SK-N-SH (cell line): ENCODE results near the gene CNTROB. TPM values are rescaled to one million over a fixed set of nuclear protein-coding genes. Genes with fewer than 3 reads are reported as not detected.

ENCODE experiments used
- CTCF ChIA-PET: fragments of 300-600, 350-600 bp; formaldehyde crosslinking; extraction: SDS; loops from one replicate; lab custom pipeline; 2021; lab: Yijun Ruan, JAX
- POLR2A ChIA-PET: fragments of 350-600 bp; sonication (Branson Sonifier 250); formaldehyde crosslinking; extraction: SDS; loops from one replicate; lab custom pipeline; 2020; ENCODE audit warnings: antibody characterized with exemption, inconsistent platforms; lab: Yijun Ruan, JAX
- DNase-seq: peaks from one replicate; pipeline ENCODE4 v3.0.0; 2012
- H2AFZ ChIP-seq: fragments of 200-600 bp; sonication (generic); 2 replicates; pipeline ENCODE4 v1.8.1; 2016; ENCODE audit warnings: antibody characterized with exemption, mild to moderate bottlenecking, low read depth
- H3F3A ChIP-seq: fragments of 200-600 bp; sonication (generic); replicated peaks from 2 replicates; pipeline ENCODE3; 2016; ENCODE audit warnings: antibody characterized with exemption, mild to moderate bottlenecking; ENCODE audit not compliant: insufficient read depth
- H3K27ac ChIP-seq, 2 experiments: fragments of 200-500 bp in 1 of 2; fragments of 200-600 bp in 1 of 2; sonication (Bioruptor generic) in 1 of 2; sonication (generic), shearing (Covaris generic) in 1 of 2; 2 replicates each; pipeline versions ENCODE4 v1.5.1 to v1.6.1; 2014 to 2016; ENCODE audit warnings: low read depth in 2 of 2, inconsistent platforms in 1 of 2, low read length in 1 of 2, mild to moderate bottlenecking in 1 of 2, mixed read lengths in 1 of 2
- H3K27me3 ChIP-seq: fragments of 200-600 bp; sonication (generic), shearing (Covaris generic); 2 replicates; pipeline ENCODE4 v1.6.1; 2016; ENCODE audit warnings: mixed run types; ENCODE audit not compliant: insufficient read depth
- H3K36me3 ChIP-seq, 2 experiments: fragments of 200-500 bp in 1 of 2; fragments of 200-600 bp in 1 of 2; sonication (Bioruptor generic) in 1 of 2; sonication (generic) in 1 of 2; replicated peaks in 1 of 2; 2 replicates each; pipeline versions ENCODE3 to v1.5.1; 2014 to 2016; ENCODE audit warnings: low read length in 1 of 2, mild to moderate bottlenecking in 1 of 2; ENCODE audit not compliant: insufficient read depth in 2 of 2, control insufficient read depth in 1 of 2
- H3K4me1 ChIP-seq, 2 experiments: fragments of 200-500 bp in 1 of 2; fragments of 200-600 bp in 1 of 2; sonication (Bioruptor generic) in 1 of 2; sonication (generic), shearing (Covaris generic) in 1 of 2; 2 replicates each; pipeline versions ENCODE4 v1.5.1 to v1.6.1; 2014 to 2016; ENCODE audit warnings: low read depth in 1 of 2, low read length in 1 of 2, mixed run types in 1 of 2; ENCODE audit not compliant: insufficient read depth in 2 of 2, control insufficient read depth in 1 of 2
- H3K4me2 ChIP-seq: fragments of 200-600 bp; sonication (generic), shearing (Covaris generic); 2 replicates; pipeline ENCODE4 v1.6.1; 2017; ENCODE audit warnings: mixed run types
- H3K4me3 ChIP-seq, 2 experiments: fragments of 200-500 bp in 1 of 2; fragments of 200-600 bp in 1 of 2; sonication (Bioruptor generic) in 1 of 2; sonication (generic), shearing (Covaris generic) in 1 of 2; 2 replicates each; pipeline versions ENCODE4 v1.5.1 to v1.8.1; 2014 to 2016; ENCODE audit warnings: low read depth in 2 of 2, inconsistent platforms in 1 of 2, low read length in 1 of 2, mild to moderate bottlenecking in 1 of 2, mixed read lengths in 1 of 2, moderate library complexity in 1 of 2
- H3K79me2 ChIP-seq: fragments of 200-600 bp; sonication (generic); 2 replicates; pipeline ENCODE4 v1.8.1; 2017; ENCODE audit warnings: mild to moderate bottlenecking; ENCODE audit not compliant: insufficient read depth
- H3K9ac ChIP-seq: fragments of 200-600 bp; sonication (generic); 2 replicates; pipeline ENCODE4 v1.6.1; 2017; ENCODE audit warnings: mixed run types
- H3K9me2 ChIP-seq: fragments of 200-600 bp; sonication (generic); 2 replicates; pipeline ENCODE4 v1.6.1; 2017; ENCODE audit warnings: mixed run types
- H3K9me3 ChIP-seq: fragments of 200-600 bp; sonication (generic); 2 replicates; pipeline ENCODE4 v1.6.1; 2017; ENCODE audit warnings: mixed run types, mild to moderate bottlenecking, moderate library complexity
- H4K20me1 ChIP-seq: fragments of 200-600 bp; sonication (generic); 2 replicates; pipeline ENCODE4 v1.6.1; 2017; ENCODE audit warnings: mild to moderate bottlenecking, mixed run types; ENCODE audit not compliant: insufficient read depth
- ELF1 ChIP-seq: IDR thresholded peaks from 2 replicates; pipeline ENCODE4 v1.4.0; 2012
- EP300 ChIP-seq, 2 experiments: IDR thresholded peaks; 2 replicates each; pipeline versions ENCODE4 v1.4.0 to v1.6.1; 2012; ENCODE audit warnings: borderline replicate concordance in 1 of 2, low read depth in 1 of 2, low read length in 1 of 2
- EZH2phosphoT487 ChIP-seq: fragments of 200-600 bp; sonication (generic); IDR thresholded peaks from 2 replicates; pipeline ENCODE4 v1.6.1; 2017; ENCODE audit warnings: low read depth, mixed run types, mild to moderate bottlenecking, antibody characterized with exemption, moderate library complexity, borderline replicate concordance
- FOSL2 ChIP-seq: IDR thresholded peaks from 2 replicates; pipeline ENCODE4 v1.4.0; 2012; ENCODE audit warnings: low read depth, mild to moderate bottlenecking, moderate library complexity, borderline replicate concordance
- FOXJ3 ChIP-seq: sonication (generic); formaldehyde crosslinking; IDR thresholded peaks from 2 replicates; pipeline ENCODE4 v1.5.1; 2020; ENCODE audit warnings: mild to moderate bottlenecking, missing genetic modification reagents
- GABPA ChIP-seq: IDR thresholded peaks from 2 replicates; pipeline ENCODE4 v1.4.0; 2012; ENCODE audit warnings: low read depth, mild to moderate bottlenecking
- JUND ChIP-seq: IDR thresholded peaks from 2 replicates; pipeline ENCODE4 v1.4.0; 2012
- MXI1 ChIP-seq: IDR thresholded peaks from 2 replicates; pipeline ENCODE4 v1.6.1; 2012; ENCODE audit warnings: mild to moderate bottlenecking, low read depth, low read length, improper control_type of control experiment
- NFIC ChIP-seq: IDR thresholded peaks from 2 replicates; pipeline ENCODE4 v1.4.0; 2012; ENCODE audit warnings: borderline replicate concordance
- TCF12 ChIP-seq: IDR thresholded peaks from 2 replicates; pipeline ENCODE4 v1.4.0; 2012
- WGBS: methylation state at CpG from one replicate; pipeline ENCODE4 v1.1.6; 2017; ENCODE audit warnings: low lambda C conversion rate; 5-methylcytosine and 5-hydroxymethylcytosine counted together
- polyA plus RNA-seq, 3 experiments: library from polyadenylated mRNA; depleted of rRNA; stranded (reverse); fragments of >200 nt; gene quantifications; 2 replicates each; pipeline ENCODE4 v1.2.3, GENCODE V29; 2012
- TF ChIP-seq, protein P1 (sequence below): fragments of 150-350 bp; IDR thresholded peaks from 2 replicates; pipeline ENCODE4 v1.6.1; 2016; ENCODE audit warnings: mild to moderate bottlenecking, low read depth, low read length
- TF ChIP-seq, protein P2 (sequence below): IDR thresholded peaks from 2 replicates; pipeline ENCODE4 v1.4.0; 2012; ENCODE audit warnings: low read depth, borderline replicate concordance
- TF ChIP-seq, protein P3 (sequence below): fragments of 150-350 bp; IDR thresholded peaks from 2 replicates; pipeline ENCODE4 v1.6.1; 2017; ENCODE audit warnings: antibody characterized with exemption, low read length, low read depth, borderline replicate concordance
- TF ChIP-seq, protein P4 (sequence below): IDR thresholded peaks from 2 replicates; pipeline ENCODE4 v1.4.0; 2012; ENCODE audit warnings: low read depth

Gene CNTROB
- polyA plus RNA-seq, 1 of the 3 experiments (the other 2 are of a cell fraction), result 26.3 TPM

DNA sequence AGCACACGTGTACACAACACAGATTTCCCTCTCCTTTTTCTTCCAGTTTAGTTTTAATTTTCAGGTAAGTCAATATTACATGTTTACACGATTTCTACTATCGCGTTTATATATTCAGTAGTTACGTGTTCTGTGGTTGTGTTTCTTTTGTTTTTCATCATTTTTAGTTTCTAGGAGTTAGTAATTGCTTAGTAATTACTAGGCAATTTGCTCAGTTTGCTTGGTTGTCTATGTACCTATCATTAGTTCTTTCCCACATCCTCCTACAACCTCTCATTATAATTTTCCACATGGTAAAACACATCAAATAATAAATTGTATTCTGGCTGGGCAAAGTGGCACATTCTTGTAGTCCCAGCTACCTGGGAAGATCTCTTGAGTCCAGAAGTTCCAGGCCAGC lies 45.8 kb downstream of the CNTROB start:
- no peak for DNase-seq
- ChIA-PET CTCF (interaction anchor here (1.1 to 8.0 kb wide), 3 partner anchors 9 to 77 kb away, joined by 3 to 47 read pairs (median 3); no protein-coding TSS in a partner anchor), POLR2A (no interaction called here)
- no peak overlapping the region for H2AFZ ChIP-seq
- no peaks in the 10 kb centered on the region for H4K20me1 ChIP-seq
- H3K4me3 ChIP-seq, result no peak overlapping the region
- H3K36me3 ChIP-seq, result no peaks in the 10 kb centered on the region
- no peak overlapping the region for H3K9ac ChIP-seq
- H3F3A ChIP-seq, result peaks cover 10% of the 10 kb centered on the region
- no peaks in the 10 kb centered on the region for H3K27me3 ChIP-seq
- H3K79me2 ChIP-seq, result no peaks in the 10 kb centered on the region
- H3K9me3 ChIP-seq, result no peaks in the 10 kb centered on the region; the same call in 1 of the 2 replicates
- H3K9me2 ChIP-seq, result no peaks in the 10 kb centered on the region
- H3K4me1 ChIP-seq, result no peaks in the 10 kb centered on the region; a peak in 1 of 4 replicates
- H3K27ac ChIP-seq, result no peak overlapping the region
- WGBS, result 91% methylated on average over 5 of the region's 5 CpGs
- TF ChIP-seq, protein P1, sequence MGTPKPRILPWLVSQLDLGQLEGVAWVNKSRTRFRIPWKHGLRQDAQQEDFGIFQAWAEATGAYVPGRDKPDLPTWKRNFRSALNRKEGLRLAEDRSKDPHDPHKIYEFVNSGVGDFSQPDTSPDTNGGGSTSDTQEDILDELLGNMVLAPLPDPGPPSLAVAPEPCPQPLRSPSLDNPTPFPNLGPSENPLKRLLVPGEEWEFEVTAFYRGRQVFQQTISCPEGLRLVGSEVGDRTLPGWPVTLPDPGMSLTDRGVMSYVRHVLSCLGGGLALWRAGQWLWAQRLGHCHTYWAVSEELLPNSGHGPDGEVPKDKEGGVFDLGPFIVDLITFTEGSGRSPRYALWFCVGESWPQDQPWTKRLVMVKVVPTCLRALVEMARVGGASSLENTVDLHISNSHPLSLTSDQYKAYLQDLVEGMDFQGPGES, result no peak
- no peak for TF ChIP-seq FOXJ3 (CRISPR knock-in tag)
- TF ChIP-seq, protein P2, sequence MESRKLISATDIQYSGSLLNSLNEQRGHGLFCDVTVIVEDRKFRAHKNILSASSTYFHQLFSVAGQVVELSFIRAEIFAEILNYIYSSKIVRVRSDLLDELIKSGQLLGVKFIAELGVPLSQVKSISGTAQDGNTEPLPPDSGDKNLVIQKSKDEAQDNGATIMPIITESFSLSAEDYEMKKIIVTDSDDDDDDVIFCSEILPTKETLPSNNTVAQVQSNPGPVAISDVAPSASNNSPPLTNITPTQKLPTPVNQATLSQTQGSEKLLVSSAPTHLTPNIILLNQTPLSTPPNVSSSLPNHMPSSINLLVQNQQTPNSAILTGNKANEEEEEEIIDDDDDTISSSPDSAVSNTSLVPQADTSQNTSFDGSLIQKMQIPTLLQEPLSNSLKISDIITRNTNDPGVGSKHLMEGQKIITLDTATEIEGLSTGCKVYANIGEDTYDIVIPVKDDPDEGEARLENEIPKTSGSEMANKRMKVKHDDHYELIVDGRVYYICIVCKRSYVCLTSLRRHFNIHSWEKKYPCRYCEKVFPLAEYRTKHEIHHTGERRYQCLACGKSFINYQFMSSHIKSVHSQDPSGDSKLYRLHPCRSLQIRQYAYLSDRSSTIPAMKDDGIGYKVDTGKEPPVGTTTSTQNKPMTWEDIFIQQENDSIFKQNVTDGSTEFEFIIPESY, result no peak
- TF ChIP-seq, all 33 proteins: peak for 0
- H3K4me2 ChIP-seq, result no peak overlapping the region

DNA sequence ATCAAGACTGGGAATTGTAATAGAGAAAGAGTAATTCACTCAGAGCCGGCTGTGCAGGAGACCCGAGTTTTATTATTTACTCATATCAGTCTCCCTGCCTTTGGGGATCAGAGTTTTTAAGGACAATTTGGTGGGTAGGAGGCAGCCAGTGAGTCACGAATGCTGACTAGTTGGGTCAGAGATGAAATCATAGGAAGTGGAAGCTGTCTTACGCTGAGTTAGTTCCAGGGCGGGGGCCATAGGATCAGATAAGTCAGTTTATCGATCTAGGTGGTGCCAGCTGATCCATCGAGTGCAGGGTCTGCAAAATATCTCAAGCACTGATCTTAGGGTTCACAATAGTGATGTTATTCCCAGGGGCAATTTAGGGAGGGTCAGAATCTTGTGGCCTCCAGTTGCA lies 50.2 kb downstream of the CNTROB start:
- 8% methylated on average over 7 of the region's 7 CpGs for WGBS
- peak overlapping the region; percentile 80 for H2AFZ ChIP-seq
- TF ChIP-seq, protein P3, sequence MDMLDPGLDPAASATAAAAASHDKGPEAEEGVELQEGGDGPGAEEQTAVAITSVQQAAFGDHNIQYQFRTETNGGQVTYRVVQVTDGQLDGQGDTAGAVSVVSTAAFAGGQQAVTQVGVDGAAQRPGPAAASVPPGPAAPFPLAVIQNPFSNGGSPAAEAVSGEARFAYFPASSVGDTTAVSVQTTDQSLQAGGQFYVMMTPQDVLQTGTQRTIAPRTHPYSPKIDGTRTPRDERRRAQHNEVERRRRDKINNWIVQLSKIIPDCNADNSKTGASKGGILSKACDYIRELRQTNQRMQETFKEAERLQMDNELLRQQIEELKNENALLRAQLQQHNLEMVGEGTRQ, result no peak
- TF ChIP-seq NFIC, result peak; percentile 30; the same call in 1 of the 2 replicates
- peak; percentile 79 for TF ChIP-seq FOSL2
- TF ChIP-seq MXI1, result no peak
- TF ChIP-seq, protein P1, result no peak
- peak; percentile 52; the same call in 1 of the 2 replicates for TF ChIP-seq TCF12
- TF ChIP-seq EP300 (IDR thresholded peaks at IDR 0.05; ENCODE audit: borderline replicate concordance in 1 of 2, low read depth in 1 of 2, low read length in 1 of 2), result peak in 1 of 2 experiments; percentile 34; a peak in 1 of 4 replicates
- TF ChIP-seq, protein P4, sequence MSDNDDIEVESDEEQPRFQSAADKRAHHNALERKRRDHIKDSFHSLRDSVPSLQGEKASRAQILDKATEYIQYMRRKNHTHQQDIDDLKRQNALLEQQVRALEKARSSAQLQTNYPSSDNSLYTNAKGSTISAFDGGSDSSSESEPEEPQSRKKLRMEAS, result no peak
- peak; percentile 41; the same call in 1 of the 2 replicates for TF ChIP-seq GABPA
- TF ChIP-seq JUND, result peak; percentile 59
- TF ChIP-seq EZH2phosphoT487, result no peak
- no peak for TF ChIP-seq ELF1
- TF ChIP-seq, all 33 proteins: peak for 6
- Histone ChIP-seq H3K9me2 (no peaks in the 10 kb centered on the region), H3K4me2 (peak overlapping the region; percentile 51), H3K79me2 (no peaks in the 10 kb centered on the region), H3K9ac (peak overlapping the region; percentile 17; the same call in 1 of the 2 replicates), H3K4me3 (peak overlapping the region in 1 of 2 experiments; percentile 33; a peak in 2 of 4 replicates), H3K9me3 (no peaks in the 10 kb centered on the region), H3K36me3 (no peaks in the 10 kb centered on the region), H4K20me1 (no peaks in the 10 kb centered on the region), H3K4me1 (no peaks in the 10 kb centered on the region; a peak in 1 of 4 replicates), H3K27ac (peak overlapping the region in 1 of 2 experiments; percentile 59; a peak in 2 of 4 replicates), H3F3A (peaks cover 10% of the 10 kb centered on the region), H3K27me3 (no peaks in the 10 kb centered on the region)
- no peak for DNase-seq
- POLR2A ChIA-PET, result no interaction called here
- CTCF ChIA-PET, result interaction anchor here (1.0 to 8.0 kb wide), 17 partner anchors 7 to 239 kb away, joined by 3 to 47 read pairs (median 5); partner anchors contain the start of genes CNTROB and RNF227
